Keratinocyte (primary cell): Measurements from ENCODE around the gene OR6C68. TPM values are rescaled to one million over a fixed set of nuclear protein-coding genes. Genes with fewer than 3 reads are reported as not detected.

Experiments
- DNase-seq: peaks from one replicate; pipeline ENCODE4 v3.0.0-alpha.2; 2011; ENCODE audit warnings: low read depth, missing footprints, low spot score
- FAIRE-seq: peaks from 2 replicates; lab custom pipeline; 2011; peaks lifted over from hg19 to GRCh38; lab: Jason Lieb, UNC
- H2AFZ ChIP-seq: 2 replicates; pipeline ENCODE4 v1.6.0; 2012; ENCODE audit warnings: low read length, control low read depth, inconsistent platforms; ENCODE audit not compliant: control insufficient read depth
- H3K27ac ChIP-seq: 2 replicates; pipeline ENCODE4 v1.5.1; 2011; ENCODE audit warnings: low read length; ENCODE audit not compliant: control insufficient read depth, insufficient read depth
- H3K27me3 ChIP-seq: 3 replicates; pipeline ENCODE4 v1.6.0; 2011; ENCODE audit warnings: low read length; ENCODE audit not compliant: control insufficient read depth, insufficient read depth; ENCODE audit errors: extremely low read depth
- H3K36me3 ChIP-seq, 2 experiments: 2 replicates in 1 of 2; 3 replicates in 1 of 2; pipeline ENCODE4 v1.5.1; 2011; ENCODE audit warnings: low read length in 2 of 2, mild to moderate bottlenecking in 1 of 2; ENCODE audit not compliant: control insufficient read depth in 2 of 2, insufficient read depth in 2 of 2; ENCODE audit errors: extremely low read depth in 1 of 2
- H3K4me1 ChIP-seq: 3 replicates; pipeline ENCODE4 v1.5.1; 2011; ENCODE audit warnings: low read length; ENCODE audit not compliant: control insufficient read depth, insufficient read depth; ENCODE audit errors: extremely low read depth
- H3K4me2 ChIP-seq: 3 replicates; pipeline ENCODE4 v1.6.0; 2011; ENCODE audit warnings: low read depth, low read length; ENCODE audit not compliant: control insufficient read depth, insufficient read depth; ENCODE audit errors: extremely low read depth
- H3K4me3 ChIP-seq, 3 experiments: fragments of 200-600 bp in 1 of 3; sonication (generic) in 1 of 3; 2 replicates in 2 of 3; 3 replicates in 1 of 3; pipeline ENCODE4 v1.5.1; 2011 to 2016; ENCODE audit warnings: low read length in 3 of 3, mild to moderate bottlenecking in 3 of 3, control low read depth in 2 of 3, inconsistent platforms in 1 of 3, low read depth in 1 of 3, mixed read lengths in 1 of 3, mixed run types in 1 of 3, moderate library complexity in 1 of 3; ENCODE audit not compliant: control insufficient read depth in 2 of 3, insufficient read depth in 2 of 3; ENCODE audit errors: extremely low read depth in 1 of 3
- H3K79me2 ChIP-seq: 2 replicates; pipeline ENCODE4 v1.6.0; 2012; ENCODE audit warnings: low read length; ENCODE audit not compliant: control insufficient read depth, insufficient read depth
- H3K9ac ChIP-seq: 3 replicates; pipeline ENCODE4 v1.6.0; 2011; ENCODE audit warnings: low read length; ENCODE audit not compliant: control insufficient read depth, insufficient read depth; ENCODE audit errors: extremely low read depth
- H3K9me1 ChIP-seq: 3 replicates; pipeline ENCODE4 v1.6.0; 2011; ENCODE audit warnings: low read length; ENCODE audit not compliant: control insufficient read depth, insufficient read depth; ENCODE audit errors: extremely low read depth
- H3K9me3 ChIP-seq: 2 replicates; pipeline ENCODE4 v1.5.1; 2012; ENCODE audit warnings: low read depth, low read length; ENCODE audit not compliant: control insufficient read depth
- H4K20me1 ChIP-seq: 3 replicates; pipeline ENCODE4 v1.6.0; 2011; ENCODE audit warnings: low read length; ENCODE audit not compliant: control insufficient read depth, insufficient read depth; ENCODE audit errors: extremely low read depth
- CTCF ChIP-seq, 3 experiments: IDR thresholded peaks in 1 of 3; conservative IDR thresholded peaks in 1 of 3; optimal IDR thresholded peaks in 1 of 3; 2 replicates in 2 of 3; 3 replicates in 1 of 3; pipeline versions ENCODE3 to v1.5.1; 2011; ENCODE audit warnings: low read length in 3 of 3, mild to moderate bottlenecking in 3 of 3, moderate library complexity in 2 of 3, control low read depth in 1 of 3, inconsistent platforms in 1 of 3; ENCODE audit not compliant: insufficient read depth in 2 of 3; ENCODE audit errors: extremely low read depth in 1 of 3
- EZH2 ChIP-seq: IDR thresholded peaks from one replicate; pipeline ENCODE4 v1.6.1; 2012; ENCODE audit warnings: inconsistent platforms, mild to moderate bottlenecking, low read length, moderate library complexity
- dilution Hi-C: fragments of 300-500 bp; cut with MboI; formaldehyde crosslinking; loops from one replicate; pipeline ENCODE4 v1.7.0; 2020; ENCODE audit warnings: low sequenced_read_pairs; ENCODE audit not compliant: extremely low pct_ligation_motif_present
- polyA plus RNA-seq, 5 experiments: library from polyadenylated mRNA; depleted of rRNA in 3 of 5; stranded (reverse) in 3 of 5; stranded (forward) in 1 of 5; unstranded in 1 of 5; fragments of >200 nt; gene quantifications; 1 replicate in 1 of 5; 2 replicates in 3 of 5; 3 replicates in 1 of 5; pipeline versions ENCODE4 v1.2.1 to v1.2.3, GENCODE V29; 2011 to 2012; ENCODE audit warnings: missing spikeins in 2 of 5, low read depth in 1 of 5, low replicate concordance in 1 of 5

OR6C68 gene
- polyA plus RNA-seq, 1 donor (not counting 4 experiments of a cell fraction or from before 2014, with no cell fraction given) = not detected

GRCh38 chr12:55469291-55469690, 22.9 kb upstream of the OR6C68 start:
- no peak for DNase-seq
- no peak overlapping the region for H3K4me3 ChIP-seq
- H3K79me2 ChIP-seq = no peaks in the 10 kb centered on the region
- no peaks in the 10 kb centered on the region for H4K20me1 ChIP-seq
- H3K4me1 ChIP-seq = no peaks in the 10 kb centered on the region
- H3K36me3 ChIP-seq = no peaks in the 10 kb centered on the region
- no peak overlapping the region for H3K9ac ChIP-seq
- H3K27me3 ChIP-seq = no peaks in the 10 kb centered on the region
- H2AFZ ChIP-seq = no peak overlapping the region
- H3K9me3 ChIP-seq = no peaks in the 10 kb centered on the region
- H3K4me2 ChIP-seq = no peak overlapping the region
- no peaks in the 10 kb centered on the region for H3K9me1 ChIP-seq
- no peak for FAIRE-seq
- dilution Hi-C loops = no loop called here
- no peak for TF ChIP-seq CTCF (optimal IDR thresholded peaks at IDR 0.05 in 1 of 3, IDR thresholded peaks at IDR 0.05 in 1 of 3, conservative IDR thresholded peaks at IDR 0.05 in 1 of 3; ENCODE audit: extremely low read depth in 1 of 3, insufficient read depth in 2 of 3, low read length in 3 of 3)
- H3K27ac ChIP-seq = no peak overlapping the region

GRCh38 chr12:55470088-55470829, 21.9 kb upstream of the OR6C68 start, which contains the start of gene OR6C70:
Gene OR6C70, minus strand, starts transcription at chr12:55470138. Its CDS starts 0 bp downstream, at chr12:55470138.
- Histone ChIP-seq H3K9me3 (no peaks in the 10 kb centered on the region), H3K27ac (no peak within 1 kb of the TSS), H3K27me3 (no peaks in the 10 kb centered on the region), H3K9ac (no peak within 1 kb of the TSS), H2AFZ (no peak within 1 kb of the TSS), H3K4me2 (no peak within 1 kb of the TSS), H3K9me1 (no peaks in the 10 kb centered on the region), H3K36me3 (no peaks in the 10 kb centered on the region), H3K4me1 (no peaks in the 10 kb centered on the region), H3K79me2 (no peaks in the 10 kb centered on the region), H3K4me3 (no peak within 1 kb of the TSS), H4K20me1 (no peaks in the 10 kb centered on the region)
- no peak for DNase-seq
- FAIRE-seq = no peak
- TF ChIP-seq EZH2 = no peak
- TF ChIP-seq CTCF (optimal IDR thresholded peaks at IDR 0.05 in 1 of 3, IDR thresholded peaks at IDR 0.05 in 1 of 3, conservative IDR thresholded peaks at IDR 0.05 in 1 of 3; ENCODE audit: extremely low read depth in 1 of 3, insufficient read depth in 2 of 3, low read length in 3 of 3) = no peak
- dilution Hi-C loops = no loop called here
